Parathyroid adenoma (tissue), 2 donors: ENCODE results near the gene MGAT4C.

Source experiments
- H2AFZ ChIP-seq: fragments of 300-600 bp; sonication (generic); one replicate; pipeline ENCODE4 v1.7.0; 2017; ENCODE audit warnings: antibody characterized with exemption, mild to moderate bottlenecking
- H3K27ac ChIP-seq: fragments of 300-600 bp; sonication (generic); one replicate; pipeline ENCODE4 v1.7.0; 2017
- H3K27me3 ChIP-seq: fragments of 300-600 bp; sonication (generic); one replicate; pipeline ENCODE4 v1.7.0; 2017; ENCODE audit warnings: low read length; ENCODE audit not compliant: control insufficient read depth, insufficient read depth
- H3K36me3 ChIP-seq: fragments of 300-600 bp; sonication (generic); one replicate; pipeline ENCODE4 v1.7.0; 2017; ENCODE audit warnings: low read length; ENCODE audit not compliant: control insufficient read depth, insufficient read depth
- H3K4me1 ChIP-seq: fragments of 300-600 bp; sonication (generic); one replicate; pipeline ENCODE4 v1.7.0; 2017; ENCODE audit warnings: control low read depth
- H3K4me2 ChIP-seq: fragments of 300-600 bp; sonication (generic); one replicate; pipeline ENCODE4 v1.7.0; 2017; ENCODE audit warnings: low read length
- H3K4me3 ChIP-seq: fragments of 300-600 bp; sonication (generic); one replicate; pipeline ENCODE4 v1.7.0; 2017; ENCODE audit warnings: low read depth, low read length
- H3K79me2 ChIP-seq: fragments of 300-600 bp; sonication (generic); one replicate; pipeline ENCODE4 v1.7.0; 2017; ENCODE audit warnings: control low read depth
- H3K9ac ChIP-seq: fragments of 300-600 bp; sonication (generic); one replicate; pipeline ENCODE4 v1.7.0; 2017; ENCODE audit warnings: mild to moderate bottlenecking
- H3K9me3 ChIP-seq: fragments of 300-600 bp; sonication (generic); one replicate; pipeline ENCODE4 v1.7.0; 2017; ENCODE audit warnings: low read length; ENCODE audit not compliant: control insufficient read depth
- TF ChIP-seq, protein P1 (sequence below): fragments of 300-600 bp; sonication (generic); IDR thresholded peaks from one replicate; pipeline ENCODE4 v1.7.0; 2017; ENCODE audit warnings: antibody characterized with exemption, mild to moderate bottlenecking
- donor health status: primary hyperparathyroidism.

Gene MGAT4C

DNA sequence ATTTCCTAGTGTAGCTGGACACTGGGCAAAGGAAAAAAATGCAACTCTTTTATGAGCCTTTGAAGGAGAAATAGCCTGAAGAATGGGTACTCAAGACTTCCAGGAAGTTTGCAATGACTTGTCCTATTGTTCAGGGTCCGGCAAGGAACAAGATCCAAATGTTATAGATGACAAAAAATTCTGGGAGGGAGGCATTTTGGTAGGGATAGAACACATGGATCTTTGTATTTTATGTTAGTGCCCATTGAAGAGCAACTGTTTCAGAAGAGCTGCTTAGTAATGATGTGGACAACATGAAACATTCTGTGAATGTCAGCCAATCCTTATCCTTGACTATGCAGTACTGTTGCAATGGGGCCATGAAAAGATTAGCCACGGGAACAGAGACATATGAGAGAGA lies 138.0 kb downstream of the MGAT4C start:
- Histone ChIP-seq H3K36me3 (no peaks in the 10 kb centered on the region), H2AFZ (no peak overlapping the region), H3K9ac (no peak overlapping the region), H3K4me3 (no peak overlapping the region), H3K9me3 (no peaks in the 10 kb centered on the region), H3K27me3 (no peaks in the 10 kb centered on the region), H3K79me2 (no peaks in the 10 kb centered on the region), H3K27ac (no peak overlapping the region), H3K4me1 (no peaks in the 10 kb centered on the region), H3K4me2 (no peak overlapping the region)
- TF ChIP-seq, protein P1, sequence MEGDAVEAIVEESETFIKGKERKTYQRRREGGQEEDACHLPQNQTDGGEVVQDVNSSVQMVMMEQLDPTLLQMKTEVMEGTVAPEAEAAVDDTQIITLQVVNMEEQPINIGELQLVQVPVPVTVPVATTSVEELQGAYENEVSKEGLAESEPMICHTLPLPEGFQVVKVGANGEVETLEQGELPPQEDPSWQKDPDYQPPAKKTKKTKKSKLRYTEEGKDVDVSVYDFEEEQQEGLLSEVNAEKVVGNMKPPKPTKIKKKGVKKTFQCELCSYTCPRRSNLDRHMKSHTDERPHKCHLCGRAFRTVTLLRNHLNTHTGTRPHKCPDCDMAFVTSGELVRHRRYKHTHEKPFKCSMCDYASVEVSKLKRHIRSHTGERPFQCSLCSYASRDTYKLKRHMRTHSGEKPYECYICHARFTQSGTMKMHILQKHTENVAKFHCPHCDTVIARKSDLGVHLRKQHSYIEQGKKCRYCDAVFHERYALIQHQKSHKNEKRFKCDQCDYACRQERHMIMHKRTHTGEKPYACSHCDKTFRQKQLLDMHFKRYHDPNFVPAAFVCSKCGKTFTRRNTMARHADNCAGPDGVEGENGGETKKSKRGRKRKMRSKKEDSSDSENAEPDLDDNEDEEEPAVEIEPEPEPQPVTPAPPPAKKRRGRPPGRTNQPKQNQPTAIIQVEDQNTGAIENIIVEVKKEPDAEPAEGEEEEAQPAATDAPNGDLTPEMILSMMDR, result no peak

DNA sequence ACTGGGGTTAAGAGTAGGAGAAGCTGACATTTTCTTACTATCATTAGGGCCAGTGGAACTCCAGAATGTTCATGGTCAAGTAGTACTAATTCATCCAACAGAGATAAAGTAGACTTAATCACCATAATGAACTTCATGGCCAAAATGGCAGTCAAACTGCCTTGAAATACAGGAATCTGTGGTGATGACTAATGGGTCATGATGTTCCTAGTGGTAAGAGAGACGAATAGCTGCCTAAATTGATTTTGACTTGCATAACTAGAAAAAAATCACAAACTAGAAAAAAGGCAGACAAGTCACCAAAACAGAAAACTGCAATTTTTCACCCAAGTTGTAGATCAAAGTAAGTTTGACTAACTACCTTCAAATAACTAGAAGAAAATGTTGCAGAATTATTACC lies 138.5 kb downstream of the MGAT4C start:
- H3K4me3 ChIP-seq, result no peak overlapping the region
- no peaks in the 10 kb centered on the region for H3K27me3 ChIP-seq
- no peaks in the 10 kb centered on the region for H3K79me2 ChIP-seq
- H3K4me2 ChIP-seq, result no peak overlapping the region
- H3K4me1 ChIP-seq, result no peaks in the 10 kb centered on the region
- H3K36me3 ChIP-seq, result no peaks in the 10 kb centered on the region
- TF ChIP-seq, protein P1, result no peak
- H2AFZ ChIP-seq, result no peak overlapping the region
- H3K27ac ChIP-seq, result no peak overlapping the region
- no peaks in the 10 kb centered on the region for H3K9me3 ChIP-seq
- H3K9ac ChIP-seq, result no peak overlapping the region

DNA sequence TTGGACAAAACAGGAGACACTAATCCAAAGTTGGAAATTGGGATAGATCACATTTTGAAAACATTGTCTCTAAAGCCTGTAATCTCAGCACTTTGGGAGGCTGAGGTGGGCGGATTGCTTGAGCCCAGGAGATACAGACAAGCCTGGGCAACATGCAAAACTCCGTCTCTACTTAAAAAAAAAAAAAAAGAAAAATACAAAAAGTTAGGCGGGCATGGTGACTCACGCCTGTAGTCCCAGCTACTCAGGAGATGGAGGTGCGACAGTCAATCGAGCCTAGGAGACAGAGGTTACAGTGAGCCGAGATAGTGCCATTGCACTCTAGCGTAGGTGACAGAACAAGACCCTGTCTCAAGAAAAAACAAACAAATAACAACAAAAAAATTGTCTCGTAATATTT lies 152.1 kb downstream of the MGAT4C start:
- Histone ChIP-seq H3K9me3 (no peaks in the 10 kb centered on the region), H3K79me2 (no peaks in the 10 kb centered on the region)

DNA sequence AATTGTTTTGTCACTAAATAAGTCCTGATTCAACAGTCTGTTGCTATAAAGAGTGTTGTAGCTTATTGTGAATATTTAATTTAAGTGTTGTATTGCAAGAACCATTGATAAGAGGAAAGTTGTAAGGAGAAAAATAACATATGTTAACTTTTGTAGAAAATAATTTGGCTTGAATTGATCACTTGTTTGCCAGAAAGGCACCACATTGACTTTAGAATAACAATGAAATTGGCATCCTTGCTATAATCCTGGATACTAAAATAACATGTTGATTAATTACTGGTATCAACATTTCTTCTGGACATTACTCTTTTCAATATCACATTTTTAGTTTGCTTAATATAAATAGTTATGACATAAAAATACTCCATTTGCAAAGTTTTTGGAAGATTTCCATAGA lies 159.0 kb downstream of the MGAT4C start:
- Histone ChIP-seq H3K27ac (no peak overlapping the region), H3K4me1 (no peaks in the 10 kb centered on the region), H3K79me2 (no peaks in the 10 kb centered on the region), H3K4me2 (no peak overlapping the region), H3K27me3 (no peaks in the 10 kb centered on the region), H2AFZ (no peak overlapping the region), H3K36me3 (no peaks in the 10 kb centered on the region), H3K9ac (no peak overlapping the region), H3K4me3 (no peak overlapping the region), H3K9me3 (no peaks in the 10 kb centered on the region)
- TF ChIP-seq, protein P1, result no peak

More for the DNA sequence above, 152.1 kb downstream of the MGAT4C start:
- TF ChIP-seq, protein P1, result no peak
- no peaks in the 10 kb centered on the region for H3K4me1 ChIP-seq
- H3K27ac ChIP-seq, result no peak overlapping the region
- H3K4me3 ChIP-seq, result no peak overlapping the region
- no peaks in the 10 kb centered on the region for H3K27me3 ChIP-seq
- no peak overlapping the region for H3K9ac ChIP-seq
- H3K4me2 ChIP-seq, result no peak overlapping the region
- H3K36me3 ChIP-seq, result no peaks in the 10 kb centered on the region
- H2AFZ ChIP-seq, result no peak overlapping the region

DNA sequence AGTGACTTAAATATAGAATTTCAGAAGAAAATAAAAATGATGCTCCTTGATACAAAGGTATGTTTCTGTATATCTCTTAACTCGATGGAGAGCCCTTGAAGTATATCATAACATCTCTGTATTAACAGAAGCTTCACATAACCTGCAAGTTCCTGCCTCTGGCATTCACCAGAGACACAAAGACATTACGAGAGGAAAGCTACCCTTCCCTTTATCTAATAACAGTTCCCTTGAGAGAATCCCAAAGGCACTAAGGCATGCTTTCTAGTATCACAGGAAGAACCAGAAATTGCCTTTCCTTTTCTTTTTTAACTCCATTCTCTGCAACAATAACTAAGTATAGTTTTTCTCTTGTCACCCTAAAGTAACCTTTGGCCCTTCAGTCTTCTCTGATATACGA lies 164.5 kb downstream of the MGAT4C start:
- no peak overlapping the region for H3K27ac ChIP-seq
- H3K4me2 ChIP-seq, result no peak overlapping the region
- TF ChIP-seq, protein P1, result no peak
- H2AFZ ChIP-seq, result no peak overlapping the region
- H3K9me3 ChIP-seq, result no peaks in the 10 kb centered on the region
- H3K4me3 ChIP-seq, result no peak overlapping the region
- H3K36me3 ChIP-seq, result no peaks in the 10 kb centered on the region
- H3K9ac ChIP-seq, result no peak overlapping the region
- no peaks in the 10 kb centered on the region for H3K79me2 ChIP-seq
- H3K4me1 ChIP-seq, result no peaks in the 10 kb centered on the region
- no peaks in the 10 kb centered on the region for H3K27me3 ChIP-seq
